ENCODE results near the gene TBC1D2. TPM values are rescaled to one million over a fixed set of nuclear protein-coding genes. Genes with fewer than 3 reads are reported as not detected.

The TBC1D2 gene
- total and polyA plus RNA-seq, 2 donors (not counting 3 experiments of a cell fraction or from before 2014, with no cell fraction given) = 3.4 to 4.5 TPM

GRCh38 chr9:98276907-98277469 lies 21.5 kb upstream of the TBC1D2 start:
- H3K4me3 ChIP-seq (replicated peaks in 1 of 3; ENCODE audit: insufficient read depth in 1 of 3, low read depth in 1 of 3, low read length in 3 of 3) = no peak overlapping the region
- CTCF ChIA-PET = interaction anchor here (1.4 kb wide), 1 partner anchor 499 kb away, joined by 4 read pairs; no protein-coding TSS in a partner anchor
- FAIRE-seq = no peak
- H2AFZ ChIP-seq (ENCODE audit: low read depth, low read length) = no peak overlapping the region
- intact Hi-C loops (cut with micrococcal nuclease) = no loop called here
- H3K4me2 ChIP-seq (ENCODE audit: insufficient read depth, low read length) = no peak overlapping the region
- no TSS peak for BruUV-seq (replicated peaks)
- dilution Hi-C loops (cut with MboI; ENCODE audit: extremely low pct_ligation_motif_present, low sequenced_read_pairs) = loop anchor here (25.0 kb wide), 1 partner anchor 485 kb away; no protein-coding TSS in a partner anchor
- H4K20me1 ChIP-seq (replicated peaks; ENCODE audit: control insufficient read depth, extremely low read depth, insufficient read depth, low read length) = no peaks in the 10 kb centered on the region
- TF ChIP-seq EZH2 (IDR thresholded peaks at IDR 0.05; ENCODE audit: borderline replicate concordance, low read depth, low read length, severe bottlenecking) = no peak
- TF ChIP-seq POLR2AphosphoS5 (IDR thresholded peaks at IDR 0.05; ENCODE audit: insufficient read depth, low read depth, low read length) = no peak
- no peak for TF ChIP-seq CTCF (IDR thresholded peaks at IDR 0.05; ENCODE audit: extremely low read depth in 1 of 2, insufficient read depth in 1 of 2, low read depth in 1 of 2, low read length in 2 of 2)
- TF ChIP-seq POLR2A (IDR thresholded peaks at IDR 0.05; ENCODE audit: low read depth, low read length) = no peak
- no peak for TF ChIP-seq MYC (IDR thresholded peaks at IDR 0.05; ENCODE audit: low read depth, low read length)
- no peak for TF ChIP-seq JUN (IDR thresholded peaks at IDR 0.05; ENCODE audit: borderline replicate concordance, insufficient read depth, insufficient read length, low read depth)
- TF ChIP-seq GATA2 (IDR thresholded peaks at IDR 0.05; ENCODE audit: insufficient read depth, insufficient read length, low read depth, low read length) = no peak
- TF ChIP-seq, protein P1, sequence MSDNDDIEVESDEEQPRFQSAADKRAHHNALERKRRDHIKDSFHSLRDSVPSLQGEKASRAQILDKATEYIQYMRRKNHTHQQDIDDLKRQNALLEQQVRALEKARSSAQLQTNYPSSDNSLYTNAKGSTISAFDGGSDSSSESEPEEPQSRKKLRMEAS (IDR thresholded peaks at IDR 0.05; ENCODE audit: insufficient read depth, insufficient read length) = no peak
- no peak for TF ChIP-seq FOS (IDR thresholded peaks at IDR 0.05; ENCODE audit: borderline replicate concordance, insufficient read depth, low read length)
- H3K27me3 ChIP-seq (ENCODE audit: control insufficient read depth in 2 of 2, insufficient read depth in 2 of 2, low read length in 2 of 2) = peaks cover 15 to 19% of the 10 kb centered on the region in 2 experiments
- H3K9me1 ChIP-seq (replicated peaks; ENCODE audit: control insufficient read depth, extremely low read depth, insufficient read depth, low read length) = no peaks in the 10 kb centered on the region
- DNase-seq (ENCODE audit: low read depth, low spot score) = no peak
- POLR2A ChIA-PET = no interaction called here
- H3K9me3 ChIP-seq (replicated peaks; ENCODE audit: control insufficient read depth, insufficient read depth, low read length) = no peaks in the 10 kb centered on the region
- H3K4me1 ChIP-seq (ENCODE audit: control insufficient read depth, extremely low read depth, insufficient read depth, low read length) = no peaks in the 10 kb centered on the region
- no peak overlapping the region for H3K9ac ChIP-seq (replicated peaks; ENCODE audit: extremely low read depth, insufficient read depth, low read length)
- H3K36me3 ChIP-seq (ENCODE audit: control insufficient read depth in 2 of 2, extremely low read depth in 1 of 2, insufficient read depth in 2 of 2, low read length in 2 of 2) = no peaks in the 10 kb centered on the region
- no peaks in the 10 kb centered on the region for H3K79me2 ChIP-seq (ENCODE audit: control insufficient read depth, insufficient read depth, low read length)
- no peak overlapping the region for H3K27ac ChIP-seq (ENCODE audit: insufficient read depth, low read depth, low read length)

Measured in endothelial cell of umbilical vein (primary cell).